Fibroblast of skin of back (primary cell): ENCODE data around the gene SLC1A2.

Experiments used
- DNase-seq: peaks from one replicate; pipeline ENCODE4 v3.0.0-alpha.2; 2013

SLC1A2 gene

GRCh38 chr11:35347921-35348331 is 71.4 kb downstream of the SLC1A2 start:
- peak; percentile 87 for DNase-seq

- DNase-seq, result no peak
These were observed 72.0 kb downstream of the SLC1A2 start for GRCh38 chr11:35347173-35347878.

- DNase-seq, result no peak
These were observed 72.7 kb downstream of the SLC1A2 start for GRCh38 chr11:35346472-35347156.

GRCh38 chr11:35344681-35345574 is 74.4 kb downstream of the SLC1A2 start:
- DNase-seq, result no peak

- no peak for DNase-seq
These were observed 76.2 kb downstream of the SLC1A2 start for GRCh38 chr11:35343033-35343598.

- no peak for DNase-seq
These were observed 78.6 kb downstream of the SLC1A2 start for GRCh38 chr11:35340715-35341114.

GRCh38 chr11:35340071-35340470 is 79.3 kb downstream of the SLC1A2 start:
- no peak for DNase-seq

- DNase-seq, result no peak
These were observed 80.4 kb downstream of the SLC1A2 start for GRCh38 chr11:35338921-35339320.

GRCh38 chr11:35337914-35338305 is 81.4 kb downstream of the SLC1A2 start:
- DNase-seq, result no peak

GRCh38 chr11:35337136-35337913 is 82.0 kb downstream of the SLC1A2 start:
- peak; percentile 99 for DNase-seq

- DNase-seq, result no peak
These were observed 82.6 kb downstream of the SLC1A2 start for GRCh38 chr11:35336726-35337125.

- no peak for DNase-seq
These were observed 84.1 kb downstream of the SLC1A2 start for GRCh38 chr11:35335226-35335625.

GRCh38 chr11:35334385-35335090 is 84.8 kb downstream of the SLC1A2 start:
- DNase-seq, result no peak

GRCh38 chr11:35332524-35332923 is 86.8 kb downstream of the SLC1A2 start:
- no peak for DNase-seq

- DNase-seq, result no peak
These were observed 88.4 kb downstream of the SLC1A2 start for GRCh38 chr11:35330931-35331330.

- no peak for DNase-seq
These were observed 89.0 kb downstream of the SLC1A2 start for GRCh38 chr11:35330156-35330889.

GRCh38 chr11:35327829-35328228 is 91.5 kb downstream of the SLC1A2 start:
- no peak for DNase-seq

GRCh38 chr11:35326266-35326879 is 93.0 kb downstream of the SLC1A2 start:
- DNase-seq, result no peak

- DNase-seq, result peak; percentile 66
These were observed 94.4 kb downstream of the SLC1A2 start for GRCh38 chr11:35324981-35325380.
